HG03565 (cell line): ENCODE measurements around the gene KCNJ16.

ENCODE experiments used
- ATAC-seq: cut with Tn5 transposase; IDR thresholded peaks from one replicate; pipeline ENCODE4 v1.9.1; 2021; ENCODE audit warnings: mild to moderate bottlenecking, moderate library complexity; ENCODE audit not compliant: unreplicated experiment

KCNJ16 gene

GRCh38 chr17:70095455-70095854, 20.4 kb downstream of the KCNJ16 start:
- ATAC-seq, result no peak

- no peak for ATAC-seq
Measured at GRCh38 chr17:70096861-70097260, 21.8 kb downstream of the KCNJ16 start.

GRCh38 chr17:70098030-70098429, 23.0 kb downstream of the KCNJ16 start:
- ATAC-seq, result no peak

- no peak for ATAC-seq
Measured at GRCh38 chr17:70099294-70099693, 24.3 kb downstream of the KCNJ16 start.

GRCh38 chr17:70099884-70100283, 24.9 kb downstream of the KCNJ16 start:
- ATAC-seq, result no peak

- no peak for ATAC-seq
Measured at GRCh38 chr17:70100983-70101382, 26.0 kb downstream of the KCNJ16 start.

- ATAC-seq, result no peak
Measured at GRCh38 chr17:70102531-70102930, 27.5 kb downstream of the KCNJ16 start.

- ATAC-seq, result no peak
Measured at GRCh38 chr17:70104791-70105523, 29.9 kb downstream of the KCNJ16 start.

- no peak for ATAC-seq
Measured at GRCh38 chr17:70105641-70106040, 30.6 kb downstream of the KCNJ16 start.

GRCh38 chr17:70106551-70106950, 31.5 kb downstream of the KCNJ16 start:
- no peak for ATAC-seq

- no peak for ATAC-seq
Measured at GRCh38 chr17:70107441-70107840, 32.4 kb downstream of the KCNJ16 start.

GRCh38 chr17:70107904-70108565, 33.0 kb downstream of the KCNJ16 start:
- no peak for ATAC-seq

GRCh38 chr17:70109497-70109896, 34.5 kb downstream of the KCNJ16 start:
- ATAC-seq, result no peak

- ATAC-seq, result no peak
Measured at GRCh38 chr17:70110443-70110880, 35.4 kb downstream of the KCNJ16 start.

- no peak for ATAC-seq
Measured at GRCh38 chr17:70111201-70111600, 36.2 kb downstream of the KCNJ16 start.

- no peak for ATAC-seq
Measured at GRCh38 chr17:70114405-70114804, 39.4 kb downstream of the KCNJ16 start.

- no peak for ATAC-seq
Measured at GRCh38 chr17:70115126-70115525, 40.1 kb downstream of the KCNJ16 start.

GRCh38 chr17:70116919-70117318, 41.9 kb downstream of the KCNJ16 start:
- no peak for ATAC-seq

GRCh38 chr17:70119545-70119944, 44.5 kb downstream of the KCNJ16 start:
- ATAC-seq, result no peak

GRCh38 chr17:70119983-70120382, 45.0 kb downstream of the KCNJ16 start:
- no peak for ATAC-seq

- no peak for ATAC-seq
Measured at GRCh38 chr17:70120425-70120824, 45.4 kb downstream of the KCNJ16 start.

GRCh38 chr17:70121126-70121525, 46.1 kb downstream of the KCNJ16 start:
- ATAC-seq, result no peak
